Loucy (cell line): ENCODE data around the gene PPP4R4.

Experiments
- H2AFZ ChIP-seq: fragments of 200-600 bp; sonication (generic); 2 replicates; pipeline ENCODE4 v1.6.0; 2016; ENCODE audit warnings: antibody characterized with exemption, mild to moderate bottlenecking, low read length, moderate library complexity
- H3F3A ChIP-seq: fragments of 200-600 bp; 2 replicates; pipeline ENCODE4 v1.6.0; 2016; ENCODE audit warnings: antibody characterized with exemption, low read depth, mild to moderate bottlenecking
- H3K27me3 ChIP-seq: fragments of 200-600 bp; sonication (generic); 2 replicates; pipeline ENCODE4 v1.6.1; 2014; ENCODE audit warnings: low read length, mild to moderate bottlenecking; ENCODE audit not compliant: insufficient read depth, poor library complexity, severe bottlenecking
- H3K36me3 ChIP-seq: fragments of 200-600 bp; sonication (generic); 2 replicates; pipeline ENCODE4 v1.6.1; 2016; ENCODE audit warnings: low read length; ENCODE audit not compliant: insufficient read depth
- H3K4me1 ChIP-seq: fragments of 200-600 bp; sonication (generic); 2 replicates; pipeline ENCODE4 v1.5.1; 2014; ENCODE audit warnings: low read length, mild to moderate bottlenecking; ENCODE audit not compliant: insufficient read depth, poor library complexity, severe bottlenecking
- H3K4me2 ChIP-seq: fragments of 200-600 bp; sonication (generic); 2 replicates; pipeline ENCODE4 v1.6.0; 2014; ENCODE audit warnings: antibody characterized with exemption, low read length, low read depth, mild to moderate bottlenecking; ENCODE audit not compliant: poor library complexity, severe bottlenecking
- H3K4me3 ChIP-seq: fragments of 200-600 bp; sonication (generic); 2 replicates; pipeline ENCODE4 v1.5.1; 2014; ENCODE audit warnings: low read length, mild to moderate bottlenecking, mixed read lengths; ENCODE audit not compliant: poor library complexity, severe bottlenecking
- H3K79me2 ChIP-seq: fragments of 200-600 bp; sonication (generic); 2 replicates; pipeline ENCODE4 v1.6.1; 2014; ENCODE audit warnings: low read length; ENCODE audit not compliant: insufficient read depth
- H3K9ac ChIP-seq: fragments of 200-600 bp; sonication (generic); 2 replicates; pipeline ENCODE4 v1.6.0; 2014; ENCODE audit warnings: mild to moderate bottlenecking, low read depth, low read length, moderate library complexity; ENCODE audit not compliant: poor library complexity, severe bottlenecking
- H3K9me2 ChIP-seq: fragments of 200-600 bp; sonication (generic); replicated peaks from 2 replicates; pipeline ENCODE4 v1.6.1; 2016; ENCODE audit warnings: low read depth, low read length, mixed read lengths
- H3K9me3 ChIP-seq: fragments of 200-600 bp; sonication (generic); 2 replicates; pipeline ENCODE4 v1.6.1; 2014; ENCODE audit warnings: mild to moderate bottlenecking, antibody characterized with exemption, low read length, low read depth; ENCODE audit not compliant: insufficient read depth
- H4K20me1 ChIP-seq: fragments of 200-600 bp; sonication (generic); 2 replicates; pipeline ENCODE4 v1.6.0; 2014; ENCODE audit warnings: antibody characterized with exemption, low read length, mild to moderate bottlenecking; ENCODE audit not compliant: insufficient read depth, poor library complexity, severe bottlenecking
- EZH2phosphoT487 ChIP-seq: fragments of 200-600 bp; IDR thresholded peaks from 2 replicates; pipeline ENCODE4 v1.6.1; 2018; ENCODE audit warnings: antibody characterized with exemption, mild to moderate bottlenecking, moderate library complexity, borderline replicate concordance
- TF ChIP-seq, protein P1 (sequence below): fragments of 200-600 bp; sonication (generic); conservative IDR thresholded peaks from 2 replicates; pipeline ENCODE4 v1.5.1; 2014; ENCODE audit warnings: mild to moderate bottlenecking, antibody characterized with exemption, low read length

PPP4R4 gene

DNA sequence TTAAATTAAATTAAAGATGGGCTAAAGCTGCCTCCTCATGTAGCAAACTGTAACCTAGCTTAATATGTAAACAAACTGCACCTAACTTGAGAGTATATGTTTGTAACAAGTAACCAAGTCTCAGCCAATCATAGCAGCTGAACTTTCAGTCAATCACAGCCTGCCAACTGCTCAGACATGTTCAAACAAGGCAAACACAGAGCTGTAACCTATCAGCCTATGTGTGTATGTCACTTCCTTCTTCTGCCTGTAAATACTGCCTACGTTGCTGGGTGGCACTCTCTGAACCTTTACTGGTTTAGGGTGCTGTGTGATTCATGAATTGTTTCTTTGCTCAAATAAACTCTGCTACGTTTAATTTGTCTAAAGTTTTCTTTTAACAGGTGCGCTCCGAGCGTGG is 146.1 kb downstream of the PPP4R4 start:
- TF ChIP-seq, protein P1, sequence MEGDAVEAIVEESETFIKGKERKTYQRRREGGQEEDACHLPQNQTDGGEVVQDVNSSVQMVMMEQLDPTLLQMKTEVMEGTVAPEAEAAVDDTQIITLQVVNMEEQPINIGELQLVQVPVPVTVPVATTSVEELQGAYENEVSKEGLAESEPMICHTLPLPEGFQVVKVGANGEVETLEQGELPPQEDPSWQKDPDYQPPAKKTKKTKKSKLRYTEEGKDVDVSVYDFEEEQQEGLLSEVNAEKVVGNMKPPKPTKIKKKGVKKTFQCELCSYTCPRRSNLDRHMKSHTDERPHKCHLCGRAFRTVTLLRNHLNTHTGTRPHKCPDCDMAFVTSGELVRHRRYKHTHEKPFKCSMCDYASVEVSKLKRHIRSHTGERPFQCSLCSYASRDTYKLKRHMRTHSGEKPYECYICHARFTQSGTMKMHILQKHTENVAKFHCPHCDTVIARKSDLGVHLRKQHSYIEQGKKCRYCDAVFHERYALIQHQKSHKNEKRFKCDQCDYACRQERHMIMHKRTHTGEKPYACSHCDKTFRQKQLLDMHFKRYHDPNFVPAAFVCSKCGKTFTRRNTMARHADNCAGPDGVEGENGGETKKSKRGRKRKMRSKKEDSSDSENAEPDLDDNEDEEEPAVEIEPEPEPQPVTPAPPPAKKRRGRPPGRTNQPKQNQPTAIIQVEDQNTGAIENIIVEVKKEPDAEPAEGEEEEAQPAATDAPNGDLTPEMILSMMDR: no peak
- TF ChIP-seq EZH2phosphoT487: no peak
- Histone ChIP-seq H3K9ac (no peak overlapping the region), H3K79me2 (no peaks in the 10 kb centered on the region), H3K27me3 (no peaks in the 10 kb centered on the region), H3K4me3 (no peak overlapping the region), H3K9me2 (no peaks in the 10 kb centered on the region; the same call in 1 of the 2 replicates), H3K4me2 (no peak overlapping the region), H3K4me1 (no peaks in the 10 kb centered on the region), H3F3A (no peaks in the 10 kb centered on the region), H3K9me3 (no peaks in the 10 kb centered on the region), H4K20me1 (no peaks in the 10 kb centered on the region), H2AFZ (no peak overlapping the region), H3K36me3 (no peaks in the 10 kb centered on the region)

DNA sequence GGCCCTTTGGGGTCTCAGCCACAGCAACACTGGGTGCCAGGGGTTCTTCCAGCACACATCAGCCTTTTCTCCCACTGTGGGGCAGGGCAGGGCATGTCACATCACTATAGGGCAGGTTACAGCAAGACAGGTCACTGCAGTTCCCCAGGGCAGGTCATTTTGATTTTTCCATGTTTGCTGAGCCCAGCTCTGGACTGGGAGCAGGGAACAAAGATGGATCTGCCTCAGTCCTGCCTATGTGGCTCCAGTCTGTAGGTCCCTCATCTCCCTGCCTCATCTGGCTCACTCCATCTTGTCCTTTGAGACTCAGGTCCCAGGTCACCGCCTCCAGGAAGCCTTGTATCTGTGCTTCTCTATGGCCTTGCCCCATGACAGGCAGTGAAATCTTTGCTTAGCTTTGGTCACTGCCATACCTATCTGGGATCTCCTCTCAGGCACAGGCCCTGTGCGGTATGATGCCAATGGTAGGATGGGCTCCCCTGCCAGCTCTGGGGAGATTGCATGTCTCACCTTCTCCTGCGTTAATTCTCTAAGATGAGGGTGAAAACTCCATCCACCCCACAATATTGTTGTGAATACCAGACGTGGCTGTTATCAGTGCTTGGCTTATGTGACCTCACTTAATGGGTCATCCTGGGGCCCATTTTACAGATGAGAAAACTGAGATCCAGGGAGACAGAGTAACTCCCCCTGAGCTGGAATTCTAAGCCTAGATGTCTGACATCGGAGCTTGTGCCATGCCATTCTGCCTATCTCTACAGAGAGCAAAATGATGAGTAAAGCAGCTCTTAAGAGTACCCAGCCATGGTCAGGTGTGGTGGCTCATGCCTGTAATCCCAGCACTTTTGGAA is 147.5 kb downstream of the PPP4R4 start:
- H2AFZ ChIP-seq: no peak overlapping the region

DNA sequence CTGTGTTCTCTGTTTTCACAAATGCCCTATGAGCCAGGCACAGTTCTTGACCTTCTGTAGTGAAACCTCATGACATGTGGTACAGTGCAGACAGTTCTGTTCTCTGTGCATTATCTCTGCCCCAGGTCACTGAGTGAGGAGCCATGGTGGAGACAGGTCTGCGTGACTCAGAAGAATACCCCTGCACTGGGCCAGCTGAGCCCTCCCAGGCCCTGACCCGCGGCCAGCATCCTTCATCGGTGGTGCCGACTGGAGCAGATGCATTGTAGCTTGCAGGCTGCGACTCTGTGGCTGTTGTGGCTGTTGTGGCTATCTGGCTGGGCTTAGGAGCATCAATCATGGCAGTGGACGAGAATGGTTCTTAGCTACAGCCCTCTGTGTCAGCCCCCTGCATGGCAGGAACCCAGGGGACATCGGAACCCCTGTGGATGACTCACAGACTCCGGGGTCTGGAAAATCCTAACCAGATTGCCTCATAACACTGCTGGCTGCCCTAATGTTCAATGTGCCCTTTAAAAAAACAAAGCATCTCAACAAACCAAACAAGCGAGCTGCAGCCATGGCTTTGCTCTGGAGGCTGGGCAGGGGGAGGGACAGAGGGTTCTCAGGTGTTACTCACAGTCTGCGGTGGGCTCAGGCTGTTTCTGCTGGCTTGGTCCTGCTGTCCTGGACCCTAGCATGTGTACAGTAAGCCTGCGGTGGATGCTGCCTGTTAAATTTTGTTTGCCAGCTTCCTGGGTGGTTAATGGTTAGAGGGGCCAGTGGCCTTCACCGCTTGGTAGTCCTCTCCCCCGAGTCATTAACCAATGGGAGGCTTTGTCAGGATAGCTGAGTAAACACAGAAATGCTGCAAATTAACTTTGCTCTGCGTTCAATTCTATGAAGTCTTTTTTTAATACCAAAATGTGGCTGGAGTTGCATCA is 148.8 kb downstream of the PPP4R4 start, which contains the start of gene SERPINA6:
SERPINA6 (minus strand) TSS at position 689 of the 923 bp plus-strand sequence. CDS start 8,688 bp downstream, outside the sequence.
- Histone ChIP-seq H3K4me1 (no peaks in the 10 kb centered on the region), H3K9me2 (no peaks in the 10 kb centered on the region; the same call in 1 of the 2 replicates), H3K4me3 (no peak within 1 kb of the TSS), H3K79me2 (no peaks in the 10 kb centered on the region), H3K27me3 (no peaks in the 10 kb centered on the region), H3K36me3 (no peaks in the 10 kb centered on the region), H3K4me2 (no peak within 1 kb of the TSS), H4K20me1 (no peaks in the 10 kb centered on the region), H2AFZ (no peak within 1 kb of the TSS), H3F3A (no peaks in the 10 kb centered on the region), H3K9me3 (no peaks in the 10 kb centered on the region), H3K9ac (no peak within 1 kb of the TSS)
- TF ChIP-seq, protein P1: no peak
- TF ChIP-seq EZH2phosphoT487: no peak

More for the DNA sequence above, 147.5 kb downstream of the PPP4R4 start:
- Histone ChIP-seq H3K4me1 (no peaks in the 10 kb centered on the region), H3K36me3 (no peaks in the 10 kb centered on the region), H3F3A (no peaks in the 10 kb centered on the region), H3K79me2 (no peaks in the 10 kb centered on the region), H3K27me3 (no peaks in the 10 kb centered on the region), H4K20me1 (no peaks in the 10 kb centered on the region), H3K9me2 (no peaks in the 10 kb centered on the region; the same call in 1 of the 2 replicates), H3K4me2 (no peak overlapping the region), H3K4me3 (no peak overlapping the region), H3K9me3 (no peaks in the 10 kb centered on the region), H3K9ac (no peak overlapping the region)
- TF ChIP-seq EZH2phosphoT487: no peak
- TF ChIP-seq, protein P1: no peak
